Neutrophil (primary cell): ENCODE data around the gene IMMT.

Experiments
- H3K27ac ChIP-seq: fragments of 200-600 bp; sonication (generic); 2 replicates; pipeline ENCODE4 v1.5.1; 2016; ENCODE audit warnings: mild to moderate bottlenecking, moderate library complexity
- H3K27me3 ChIP-seq: fragments of 200-600 bp; sonication (generic); 2 replicates; pipeline ENCODE4 v1.6.0; 2016; ENCODE audit warnings: mild to moderate bottlenecking
- H3K36me3 ChIP-seq: fragments of 200-600 bp; sonication (generic); 2 replicates; pipeline ENCODE4 v1.5.1; 2017
- H3K4me1 ChIP-seq, 2 experiments: fragments of 200-600 bp in 1 of 2; sonication (generic) in 1 of 2; 1 replicate in 1 of 2; 2 replicates in 1 of 2; pipeline versions ENCODE4 v1.5.1 to v1.6.1; 2013 to 2016; ENCODE audit warnings: low read depth in 1 of 2, low read length in 1 of 2, mild to moderate bottlenecking in 1 of 2, moderate library complexity in 1 of 2; ENCODE audit not compliant: control insufficient read depth in 1 of 2, insufficient read depth in 1 of 2
- H3K4me3 ChIP-seq, 2 experiments: fragments of 200-600 bp in 1 of 2; sonication (generic) in 1 of 2; 1 replicate in 1 of 2; 2 replicates in 1 of 2; pipeline ENCODE4 v1.5.1; 2013 to 2016; ENCODE audit warnings: low read depth in 1 of 2, low read length in 1 of 2, mild to moderate bottlenecking in 1 of 2, moderate library complexity in 1 of 2
- H3K9me3 ChIP-seq: fragments of 200-600 bp; sonication (generic); 2 replicates; pipeline ENCODE4 v1.5.1; 2016
- TF ChIP-seq, protein P1 (sequence below): fragments of 200-600 bp; sonication (generic); IDR thresholded peaks from 2 replicates; pipeline ENCODE4 v1.5.1; 2016; ENCODE audit warnings: antibody characterized with exemption

Gene IMMT

DNA sequence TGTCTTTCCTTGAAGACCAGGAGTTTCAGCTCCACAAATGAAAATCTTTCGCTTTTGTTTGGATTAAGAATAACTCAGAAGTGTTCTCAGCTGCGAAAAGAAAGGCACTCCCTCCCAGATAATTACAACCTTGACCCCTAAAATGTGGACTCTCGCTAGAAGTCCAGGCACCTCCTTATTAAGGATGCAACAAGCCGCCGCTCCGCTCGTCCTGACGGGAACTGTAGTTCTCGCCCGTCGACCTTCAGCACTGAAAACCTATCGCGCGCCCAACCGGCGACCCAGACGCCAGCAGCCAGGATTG lies 559 bp downstream of the IMMT start:
- no peaks in the 10 kb centered on the region for H3K36me3 ChIP-seq
- H3K4me1 ChIP-seq = peaks cover 18 to 20% of the 10 kb centered on the region in 2 experiments
- no peaks in the 10 kb centered on the region for H3K9me3 ChIP-seq
- H3K4me3 ChIP-seq = peak overlapping the region; percentile 86 to 91
- H3K27me3 ChIP-seq = no peaks in the 10 kb centered on the region
- TF ChIP-seq, protein P1, sequence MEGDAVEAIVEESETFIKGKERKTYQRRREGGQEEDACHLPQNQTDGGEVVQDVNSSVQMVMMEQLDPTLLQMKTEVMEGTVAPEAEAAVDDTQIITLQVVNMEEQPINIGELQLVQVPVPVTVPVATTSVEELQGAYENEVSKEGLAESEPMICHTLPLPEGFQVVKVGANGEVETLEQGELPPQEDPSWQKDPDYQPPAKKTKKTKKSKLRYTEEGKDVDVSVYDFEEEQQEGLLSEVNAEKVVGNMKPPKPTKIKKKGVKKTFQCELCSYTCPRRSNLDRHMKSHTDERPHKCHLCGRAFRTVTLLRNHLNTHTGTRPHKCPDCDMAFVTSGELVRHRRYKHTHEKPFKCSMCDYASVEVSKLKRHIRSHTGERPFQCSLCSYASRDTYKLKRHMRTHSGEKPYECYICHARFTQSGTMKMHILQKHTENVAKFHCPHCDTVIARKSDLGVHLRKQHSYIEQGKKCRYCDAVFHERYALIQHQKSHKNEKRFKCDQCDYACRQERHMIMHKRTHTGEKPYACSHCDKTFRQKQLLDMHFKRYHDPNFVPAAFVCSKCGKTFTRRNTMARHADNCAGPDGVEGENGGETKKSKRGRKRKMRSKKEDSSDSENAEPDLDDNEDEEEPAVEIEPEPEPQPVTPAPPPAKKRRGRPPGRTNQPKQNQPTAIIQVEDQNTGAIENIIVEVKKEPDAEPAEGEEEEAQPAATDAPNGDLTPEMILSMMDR = no peak
- peak overlapping the region; percentile 92 for H3K27ac ChIP-seq

DNA sequence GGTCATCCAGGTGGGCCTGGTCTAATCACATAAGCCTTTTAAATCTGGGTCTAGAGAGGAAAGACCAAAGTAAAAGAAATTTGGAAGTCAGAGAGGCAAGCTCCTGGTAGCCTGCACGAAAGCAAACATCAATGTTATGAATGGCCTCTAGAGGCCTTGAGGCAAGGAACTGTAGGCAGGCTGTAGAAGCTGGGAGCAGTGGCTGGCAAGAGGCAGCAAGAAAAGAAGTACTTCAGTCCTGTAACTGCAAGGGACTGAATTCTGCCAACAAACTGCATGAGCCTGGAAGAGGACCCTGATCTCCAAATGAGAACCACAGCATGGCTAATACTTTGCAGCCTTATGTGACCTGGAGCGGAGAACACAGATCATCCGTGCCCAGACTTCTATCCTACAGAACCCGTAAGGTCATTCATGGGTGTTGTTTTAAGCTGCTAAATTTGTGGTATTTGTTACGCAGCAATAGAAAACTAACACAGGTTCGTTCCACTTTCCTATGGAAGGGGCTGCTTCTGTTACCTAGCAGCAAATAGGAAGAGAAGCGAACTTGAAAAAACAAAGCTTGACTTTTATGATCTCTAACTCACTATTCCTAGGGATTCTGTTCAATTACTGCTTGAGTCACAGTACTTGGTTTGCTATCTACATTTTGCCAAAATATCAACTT lies 1.2 kb downstream of the IMMT start:
- H3K36me3 ChIP-seq = no peaks in the 10 kb centered on the region
- no peaks in the 10 kb centered on the region for H3K27me3 ChIP-seq
- H3K27ac ChIP-seq = peak overlapping the region; percentile 92
- H3K4me1 ChIP-seq = peaks cover 16 to 18% of the 10 kb centered on the region in 2 experiments
- TF ChIP-seq, protein P1 = no peak
- no peaks in the 10 kb centered on the region for H3K9me3 ChIP-seq
- H3K4me3 ChIP-seq = peak overlapping the region; percentile 86 to 91

DNA sequence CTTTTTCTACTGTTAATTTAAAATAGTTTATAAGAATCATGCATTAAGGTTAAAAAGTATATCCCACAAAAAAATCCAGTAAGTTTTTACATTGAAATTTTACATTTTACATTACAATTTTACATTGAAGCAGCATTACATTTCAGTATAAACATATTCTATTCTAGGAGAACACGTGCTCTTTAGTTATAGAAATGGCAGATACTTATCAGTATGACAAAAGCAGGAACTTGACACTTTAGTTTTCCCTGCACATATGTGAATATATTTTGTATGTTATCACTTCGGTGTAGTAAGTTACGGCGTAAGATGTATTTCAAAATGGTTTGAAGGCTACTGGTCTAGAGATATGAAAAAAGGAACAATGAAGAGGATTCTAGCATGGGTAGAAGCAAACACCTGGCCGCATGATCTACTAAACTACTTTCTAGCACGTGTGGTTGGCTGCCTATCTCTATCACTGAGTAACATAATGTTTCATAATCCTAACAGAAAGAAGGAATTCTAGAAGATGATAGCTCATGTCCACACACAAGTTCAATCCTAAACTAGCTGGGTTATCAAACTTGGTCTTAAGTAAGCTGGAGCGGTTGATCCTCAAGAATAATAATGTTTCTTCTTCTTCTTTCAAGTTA lies 5.4 kb downstream of the IMMT start:
- H3K36me3 ChIP-seq = no peaks in the 10 kb centered on the region
- H3K4me1 ChIP-seq = peaks cover 16 to 26% of the 10 kb centered on the region in 2 experiments
- H3K4me3 ChIP-seq = no peak overlapping the region
- TF ChIP-seq, protein P1 = no peak
- H3K27ac ChIP-seq = no peak overlapping the region
- no peaks in the 10 kb centered on the region for H3K27me3 ChIP-seq
- no peaks in the 10 kb centered on the region for H3K9me3 ChIP-seq

DNA sequence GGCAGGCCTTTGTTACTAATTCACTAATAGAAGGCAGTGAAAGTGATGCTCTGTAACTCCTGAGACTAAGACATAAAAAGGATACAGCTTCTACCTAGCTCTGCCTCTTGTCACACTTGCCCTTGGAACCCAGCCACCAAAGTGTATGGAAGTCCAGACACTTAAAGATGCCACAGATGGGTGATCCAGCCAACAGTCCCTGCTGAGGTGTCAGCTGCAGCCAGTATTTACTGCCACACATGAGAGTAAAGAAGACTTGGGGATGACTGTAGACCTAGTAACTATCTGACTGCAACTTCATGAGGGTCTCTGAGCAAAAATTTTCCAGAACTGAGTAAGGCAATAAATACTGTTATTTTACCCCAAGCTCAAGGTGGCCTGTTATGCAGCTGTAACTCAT lies 8.8 kb downstream of the IMMT start:
- H3K36me3 ChIP-seq = no peaks in the 10 kb centered on the region
- TF ChIP-seq, protein P1 = no peak
- peaks cover 5 to 16% of the 10 kb centered on the region in 2 experiments for H3K4me1 ChIP-seq
- no peaks in the 10 kb centered on the region for H3K9me3 ChIP-seq
- H3K27ac ChIP-seq = peak overlapping the region; percentile 35
- no peak overlapping the region for H3K4me3 ChIP-seq
- no peaks in the 10 kb centered on the region for H3K27me3 ChIP-seq

DNA sequence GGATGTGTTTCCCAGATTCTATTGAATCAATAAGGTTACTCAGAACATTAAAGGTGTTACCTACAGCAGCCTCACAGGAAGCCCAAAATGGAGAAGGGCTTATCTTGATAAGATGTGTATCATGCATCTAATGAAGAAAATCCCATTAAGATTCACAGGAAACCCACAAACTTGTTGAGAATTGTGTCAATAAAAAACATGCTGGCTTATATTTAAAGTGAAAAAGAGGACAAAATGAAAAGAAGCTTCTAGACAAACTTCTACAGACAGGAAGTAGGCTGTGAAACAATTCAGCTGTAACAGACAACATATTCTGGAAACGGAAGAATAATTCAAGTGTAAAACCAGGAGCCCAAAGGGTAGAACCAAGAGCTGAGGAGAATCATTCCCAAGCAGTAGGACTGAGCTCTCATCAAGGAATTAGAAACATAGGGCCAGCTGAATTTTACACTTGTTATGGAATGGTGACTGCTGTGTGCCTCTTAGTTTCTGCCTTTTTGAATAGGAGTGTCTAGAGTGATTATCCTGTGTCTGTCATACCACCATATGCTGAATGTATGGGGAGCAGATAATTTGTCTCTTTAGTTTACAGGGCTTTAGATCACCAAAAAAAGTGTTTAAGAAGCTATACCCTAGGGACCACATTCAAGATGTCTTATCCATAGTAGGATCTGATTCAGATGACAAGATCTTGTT lies 9.6 kb downstream of the IMMT start:
- Histone ChIP-seq H3K27me3 (no peaks in the 10 kb centered on the region), H3K4me1 (peaks cover 5 to 16% of the 10 kb centered on the region in 2 experiments), H3K9me3 (no peaks in the 10 kb centered on the region), H3K36me3 (no peaks in the 10 kb centered on the region), H3K4me3 (no peak overlapping the region), H3K27ac (peak overlapping the region; percentile 35)
- TF ChIP-seq, protein P1 = no peak
